HG02623 (cell line): Measurements from ENCODE around the gene CD300A.
A peak's percentile ranks its signal among the peaks of the same experiment; 100 is the strongest.
"Not testable (repeated sequence)": the region's sequence is repeated elsewhere in the genome, so short reads cannot be mapped to it uniquely, and the experiment has no call there.

ENCODE experiments used
- ATAC-seq: cut with Tn5 transposase; IDR thresholded peaks from one replicate; pipeline ENCODE4 v1.9.1; 2021; ENCODE audit warnings: moderate library complexity; ENCODE audit not compliant: unreplicated experiment

The CD300A gene

GRCh38 chr17:74518413-74518981, 52.1 kb downstream of the CD300A start:
- ATAC-seq: not testable (repeated sequence)

DNA sequence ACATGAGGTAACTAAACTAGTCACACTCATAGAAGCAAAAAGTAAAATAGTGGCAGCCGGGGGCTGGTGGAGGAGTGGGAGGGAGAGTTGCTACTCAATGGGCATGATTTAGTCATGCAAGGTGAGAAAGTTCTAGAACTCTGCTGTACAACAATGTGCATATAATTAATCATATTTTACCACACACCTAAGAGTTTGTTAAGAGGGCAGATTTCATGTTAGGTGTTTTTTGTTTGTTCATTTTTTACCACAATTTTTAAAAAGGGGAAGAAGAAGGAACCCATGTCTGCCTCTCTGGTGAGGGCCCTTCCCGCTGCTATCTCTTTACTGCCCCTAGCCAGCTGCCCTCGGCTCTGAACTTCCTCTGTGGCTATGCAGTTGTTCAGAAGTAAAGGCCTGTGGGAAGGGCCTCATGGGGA, 53.6 kb downstream of the CD300A start:
- no peak for ATAC-seq

DNA sequence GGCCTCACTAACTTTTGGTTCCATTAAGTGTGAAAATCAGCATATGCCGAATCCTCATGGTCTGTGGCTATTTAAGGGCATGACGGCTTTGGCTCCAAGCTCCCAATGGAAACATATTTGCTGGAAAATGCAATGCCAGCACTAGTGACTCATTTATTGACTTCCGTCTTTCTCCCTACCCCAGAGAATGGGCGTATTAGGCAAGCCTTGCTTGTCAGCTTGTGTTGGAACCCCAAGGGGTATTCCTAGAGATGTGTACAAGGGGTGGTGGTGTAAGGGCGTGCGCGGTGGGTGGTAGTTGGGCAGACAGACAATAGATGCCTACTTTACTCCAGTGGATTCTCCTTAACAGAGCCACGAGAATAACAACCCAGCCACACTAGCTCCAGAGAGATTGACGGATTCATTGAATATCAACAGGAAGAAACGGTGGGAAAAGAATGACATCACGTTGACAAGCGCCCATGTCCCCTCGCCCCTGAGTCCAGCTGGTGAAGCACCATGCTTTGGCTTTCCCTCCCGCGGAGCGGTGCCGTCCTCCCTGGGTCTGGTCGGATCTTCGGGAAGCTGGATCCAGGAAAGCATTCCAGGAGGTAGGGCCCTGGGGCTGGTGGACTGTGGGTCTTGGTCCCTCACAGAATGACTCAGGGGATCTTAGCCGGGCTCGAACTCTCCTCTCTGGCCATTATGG, 54.5 kb downstream of the CD300A start:
- ATAC-seq: no peak

GRCh38 chr17:74521701-74522201, 55.3 kb downstream of the CD300A start:
- no peak for ATAC-seq

DNA sequence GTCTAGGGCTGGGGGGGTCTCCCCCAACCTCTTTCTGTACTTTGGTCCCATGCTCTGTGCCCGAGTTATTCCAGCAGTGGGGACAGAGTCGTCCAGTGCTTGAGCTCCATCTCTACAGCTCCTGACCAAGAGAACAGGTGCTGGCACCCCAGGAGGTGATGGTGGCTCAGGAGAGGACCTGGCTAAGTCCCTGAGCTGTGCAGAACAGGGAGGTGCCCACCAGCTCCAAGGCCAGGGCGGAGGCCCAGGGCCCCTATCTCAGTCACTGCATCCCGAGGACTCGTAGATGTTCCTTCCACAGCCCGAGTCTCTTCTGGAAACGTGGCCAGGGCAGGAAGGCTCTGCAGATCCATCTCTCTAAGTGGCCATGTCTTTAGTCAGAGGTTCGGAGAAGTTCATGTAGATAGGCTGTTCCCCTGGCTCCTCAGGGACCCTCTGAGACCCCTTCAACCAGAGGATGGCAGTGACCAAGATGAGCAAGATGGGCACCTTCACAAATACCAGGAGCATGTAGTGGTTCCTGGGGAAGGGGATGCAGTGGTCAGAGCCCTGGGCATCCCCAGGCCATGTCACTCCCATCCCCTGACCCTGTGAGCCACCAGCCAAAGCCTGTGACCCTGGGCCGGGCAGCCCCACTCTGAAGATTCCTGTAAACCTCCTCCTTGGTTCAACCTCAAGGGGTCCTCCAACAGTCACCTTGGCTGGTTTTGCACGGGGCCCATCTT, 56.1 kb downstream of the CD300A start:
- no peak for ATAC-seq

GRCh38 chr17:74523308-74523707, 56.9 kb downstream of the CD300A start:
- ATAC-seq: no peak

- no peak for ATAC-seq
Measured at GRCh38 chr17:74524653-74525464, 58.4 kb downstream of the CD300A start.

GRCh38 chr17:74525465-74525725, 59.0 kb downstream of the CD300A start:
- ATAC-seq: no peak

GRCh38 chr17:74525781-74526288, 59.4 kb downstream of the CD300A start:
- no peak for ATAC-seq

DNA sequence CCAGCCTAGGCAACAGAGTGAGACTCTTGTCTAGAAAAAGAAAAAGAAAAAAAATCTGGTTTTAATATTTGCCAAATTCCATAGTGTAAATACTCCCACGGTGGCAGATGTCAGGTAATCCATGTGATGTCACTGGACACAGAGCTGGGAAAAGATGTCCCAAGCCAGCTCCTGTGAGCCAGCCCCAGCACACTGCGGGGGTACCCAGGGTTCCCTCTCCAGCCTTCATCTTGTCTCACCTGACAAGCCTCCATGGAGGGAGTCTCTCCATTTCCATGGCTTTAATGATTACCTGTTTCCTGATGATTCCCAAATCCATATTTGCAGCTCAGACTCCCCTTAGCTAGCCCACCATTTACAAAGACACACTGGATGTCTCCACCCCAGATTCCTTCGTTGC, 60.2 kb downstream of the CD300A start:
- ATAC-seq: no peak

DNA sequence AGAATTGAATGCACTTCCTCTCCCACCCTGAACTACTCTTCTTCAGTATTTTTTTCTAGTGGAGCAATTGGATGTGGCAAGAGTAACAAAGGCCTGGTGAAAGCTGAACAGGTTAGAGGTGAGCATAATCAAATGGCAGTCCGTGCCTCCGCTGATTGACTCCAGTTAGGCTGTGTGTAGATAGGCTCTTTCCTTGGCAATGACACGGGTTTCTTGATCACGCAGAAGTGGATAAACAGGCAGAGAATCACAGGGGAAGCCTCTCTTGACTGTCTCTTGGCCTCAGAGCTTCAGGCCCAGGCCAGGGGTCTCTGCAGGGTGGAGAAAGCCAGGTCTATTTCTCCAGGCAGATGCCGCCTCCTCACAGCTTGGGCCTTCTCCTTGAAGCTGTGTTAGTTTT, 60.6 kb downstream of the CD300A start:
- no peak for ATAC-seq

DNA sequence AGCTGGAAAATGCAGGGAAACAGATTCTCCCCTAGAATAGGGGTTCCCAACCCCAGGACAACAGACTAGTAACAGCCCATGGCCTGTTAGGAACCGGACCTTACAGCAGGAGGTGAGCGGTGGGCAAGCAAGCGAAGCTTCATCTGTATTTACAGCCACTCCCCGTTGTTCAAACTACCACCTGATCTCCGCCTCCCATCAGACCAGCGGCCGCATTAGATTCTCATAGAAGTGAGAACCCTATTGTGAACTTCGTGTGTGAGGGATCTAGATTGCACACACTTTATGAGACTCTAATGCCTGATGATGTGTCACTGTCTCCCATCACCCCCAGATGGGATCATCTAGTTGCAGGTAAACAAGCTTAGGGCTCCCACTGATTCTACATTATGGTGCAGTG, 61.3 kb downstream of the CD300A start:
- no peak for ATAC-seq

GRCh38 chr17:74528491-74529199, 62.2 kb downstream of the CD300A start:
- ATAC-seq: peak; percentile 82

- no peak for ATAC-seq
Measured at GRCh38 chr17:74529243-74529642, 62.8 kb downstream of the CD300A start.

GRCh38 chr17:74530831-74531150, 64.4 kb downstream of the CD300A start:
- ATAC-seq: no peak

DNA sequence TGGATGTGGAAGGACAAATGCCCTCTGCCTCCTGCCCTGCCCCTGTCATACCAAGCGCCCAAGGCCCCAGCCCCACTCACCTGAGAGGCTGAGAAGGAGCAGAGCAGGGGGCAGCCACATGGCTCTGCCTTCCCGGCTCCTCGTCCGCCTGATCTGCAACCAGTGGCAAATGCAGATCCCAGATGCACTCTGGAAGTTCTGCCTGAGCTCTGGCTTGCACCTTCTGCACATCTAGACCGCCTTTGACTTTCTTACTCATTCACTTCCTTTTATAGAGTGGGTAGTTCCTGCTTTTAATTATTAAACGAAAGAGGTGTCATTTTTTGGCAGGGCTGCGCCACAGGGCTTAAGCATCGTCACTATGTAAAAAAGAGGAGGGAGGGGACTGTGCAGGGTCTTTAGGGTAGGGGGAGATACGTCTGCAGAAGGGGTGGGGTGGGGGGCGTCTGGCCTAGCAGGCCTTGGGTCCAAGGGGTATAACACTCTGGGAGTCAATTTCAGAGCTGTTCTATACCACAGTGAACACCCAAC, 64.9 kb downstream of the CD300A start, which contains the start of gene CD300LB:
Gene CD300LB, minus strand, starts transcription at position 245 of the 531 bp plus-strand sequence. Its CDS starts 125 bp downstream, at position 120.
- ATAC-seq: no peak

- no peak for ATAC-seq
Measured at GRCh38 chr17:74532115-74532514, 65.7 kb downstream of the CD300A start.
